ACHN (cell line): ENCODE results near the gene CCDC134.
"Not testable (repeated sequence)": the region's sequence is repeated elsewhere in the genome, so short reads cannot be mapped to it uniquely, and the experiment has no call there.

Source experiments
- DNase-seq: peaks from one replicate; pipeline ENCODE4 v3.0.0-alpha.2; 2015
- in situ Hi-C: cut with HindIII; loops from 2 replicates; pipeline ENCODE4 v1.10.0; 2017; ENCODE audit warnings: low sequenced_read_pairs, low pct_ligation_motif_present, low pct_unique_long_range_greater_than_20kb

The CCDC134 gene

GRCh38 chr22:41834005-41834944 lies 33.8 kb downstream of the CCDC134 start:
- in situ Hi-C loops: no loop called here
- no peak for DNase-seq

- DNase-seq, in situ Hi-C loops: not testable (repeated sequence)
These were observed 35.0 kb downstream of the CCDC134 start for GRCh38 chr22:41835462-41835861.

GRCh38 chr22:41836551-41836950 lies 36.1 kb downstream of the CCDC134 start:
- no peak for DNase-seq
- in situ Hi-C loops: no loop called here

- in situ Hi-C loops: no loop called here
- no peak for DNase-seq
These were observed 38.6 kb downstream of the CCDC134 start for GRCh38 chr22:41838842-41839618.

GRCh38 chr22:41840216-41840615 lies 39.7 kb downstream of the CCDC134 start:
- in situ Hi-C loops: no loop called here
- DNase-seq: no peak

DNA sequence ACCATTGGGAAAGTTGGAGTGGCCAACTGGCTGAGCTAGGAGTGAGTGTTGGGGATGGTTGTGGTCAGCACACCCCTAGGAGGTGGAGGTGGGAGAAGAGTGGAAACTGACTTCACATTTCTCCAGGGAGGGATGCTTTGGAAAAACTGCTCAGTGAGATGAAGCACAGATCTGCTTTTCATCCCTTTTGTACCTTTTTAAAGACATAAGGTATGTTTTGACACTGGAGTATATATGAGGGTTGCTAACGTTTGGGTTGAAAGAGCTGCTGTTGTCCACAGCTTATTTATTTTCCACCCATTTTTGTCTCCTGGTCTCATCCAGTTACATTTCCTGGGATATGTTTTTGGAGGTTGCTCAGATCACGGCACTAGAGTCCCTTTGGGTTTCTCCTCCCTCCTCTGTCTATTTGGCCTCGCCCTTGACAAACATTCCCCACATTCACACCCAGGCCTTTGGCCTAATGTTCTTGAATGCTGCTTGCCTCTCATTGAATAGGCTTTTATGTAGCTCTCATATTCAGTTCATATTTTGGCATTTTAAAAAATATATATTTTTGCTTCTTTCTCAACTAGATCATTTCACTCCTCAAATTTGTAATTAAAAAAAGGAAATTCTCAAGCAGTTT lies 40.7 kb downstream of the CCDC134 start:
- in situ Hi-C loops: no loop called here
- no peak for DNase-seq

DNA sequence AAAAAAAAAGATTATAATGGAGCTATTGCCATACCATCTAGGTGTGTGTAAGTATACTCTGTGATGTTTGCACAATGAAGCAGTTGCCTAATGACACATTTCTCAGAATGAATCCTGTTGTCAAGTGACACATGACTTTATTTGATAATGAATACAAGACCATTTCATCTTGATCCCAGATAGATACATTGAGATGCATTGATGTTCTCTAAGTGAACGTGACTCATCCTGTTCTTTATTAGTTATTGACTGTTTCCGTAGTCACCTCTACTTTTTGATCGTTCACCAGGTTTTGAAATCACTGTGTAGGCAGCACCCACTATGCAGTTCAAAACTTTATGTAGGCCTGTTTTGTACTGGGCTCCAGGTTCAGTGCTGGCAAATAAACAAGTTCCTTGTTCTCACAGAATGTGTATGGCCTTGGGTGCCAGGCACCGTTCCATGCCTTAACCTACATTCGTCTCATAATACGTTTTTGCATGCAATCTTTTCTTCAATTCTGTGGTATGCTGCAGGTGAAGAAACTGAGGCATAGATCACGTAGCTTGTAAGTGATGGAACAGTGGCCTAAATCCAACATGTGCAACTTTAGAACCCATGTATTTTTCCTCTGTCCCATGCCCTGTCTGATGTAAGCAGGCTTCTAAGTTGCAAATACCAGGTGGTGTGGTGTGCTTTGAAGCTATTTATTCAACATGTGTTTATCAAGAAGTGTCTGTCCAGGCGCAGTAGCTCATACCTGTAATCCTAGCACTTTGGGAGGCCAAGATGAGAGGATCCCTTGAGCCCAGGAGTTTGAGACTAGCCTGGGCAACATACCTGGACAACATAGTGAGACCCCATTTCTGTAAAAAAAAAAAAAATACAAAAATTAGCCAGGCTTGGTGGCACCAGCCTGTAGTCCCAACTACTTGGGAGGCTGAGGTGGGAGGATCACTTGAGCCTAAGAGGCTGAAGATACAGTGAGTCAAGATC lies 42.8 kb downstream of the CCDC134 start:
- no peak for DNase-seq
- in situ Hi-C loops: no loop called here

DNA sequence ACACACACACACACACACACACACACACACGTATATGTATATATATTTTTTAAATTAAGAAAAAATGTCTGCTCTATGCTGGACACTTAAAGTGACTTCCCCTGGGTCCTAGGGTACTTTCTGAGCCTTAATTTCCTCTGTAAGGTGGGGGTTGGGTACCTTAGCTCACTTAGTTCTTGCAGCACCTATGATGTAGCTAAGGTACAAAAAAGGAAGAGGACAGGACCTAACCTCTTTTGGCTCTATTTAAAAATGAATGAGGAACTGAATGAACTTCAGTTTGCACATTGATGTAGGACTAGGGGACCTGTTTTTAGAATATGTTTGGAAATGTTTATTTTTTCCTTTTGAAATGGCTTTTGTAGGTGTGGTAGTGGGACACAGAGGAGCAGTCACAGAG lies 43.6 kb downstream of the CCDC134 start:
- DNase-seq: no peak
- in situ Hi-C loops: no loop called here

DNA sequence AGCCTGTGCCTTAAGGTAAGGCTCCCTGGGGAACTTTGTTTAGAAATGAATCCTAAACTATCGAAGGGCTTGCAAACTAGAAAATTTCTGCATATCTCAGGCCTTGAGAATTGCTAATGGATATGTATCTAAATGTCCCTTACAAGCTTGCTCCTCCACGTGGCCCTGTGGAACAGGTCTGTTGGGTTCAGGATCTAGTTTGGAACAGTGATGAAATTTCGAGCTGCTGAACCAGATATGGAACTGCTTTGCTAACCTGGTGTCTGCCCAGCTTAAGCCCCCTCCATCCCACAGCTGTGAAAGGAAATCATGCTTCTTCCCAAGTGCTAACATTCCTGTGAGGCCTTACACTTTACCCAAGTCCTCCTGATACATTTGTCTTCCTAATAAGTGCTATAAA lies 44.0 kb downstream of the CCDC134 start:
- in situ Hi-C loops: no loop called here

GRCh38 chr22:41845380-41846267 lies 45.1 kb downstream of the CCDC134 start:
- in situ Hi-C loops: no loop called here
- no peak for DNase-seq

More for the DNA sequence above, 44.0 kb downstream of the CCDC134 start:
- no peak for DNase-seq

DNA sequence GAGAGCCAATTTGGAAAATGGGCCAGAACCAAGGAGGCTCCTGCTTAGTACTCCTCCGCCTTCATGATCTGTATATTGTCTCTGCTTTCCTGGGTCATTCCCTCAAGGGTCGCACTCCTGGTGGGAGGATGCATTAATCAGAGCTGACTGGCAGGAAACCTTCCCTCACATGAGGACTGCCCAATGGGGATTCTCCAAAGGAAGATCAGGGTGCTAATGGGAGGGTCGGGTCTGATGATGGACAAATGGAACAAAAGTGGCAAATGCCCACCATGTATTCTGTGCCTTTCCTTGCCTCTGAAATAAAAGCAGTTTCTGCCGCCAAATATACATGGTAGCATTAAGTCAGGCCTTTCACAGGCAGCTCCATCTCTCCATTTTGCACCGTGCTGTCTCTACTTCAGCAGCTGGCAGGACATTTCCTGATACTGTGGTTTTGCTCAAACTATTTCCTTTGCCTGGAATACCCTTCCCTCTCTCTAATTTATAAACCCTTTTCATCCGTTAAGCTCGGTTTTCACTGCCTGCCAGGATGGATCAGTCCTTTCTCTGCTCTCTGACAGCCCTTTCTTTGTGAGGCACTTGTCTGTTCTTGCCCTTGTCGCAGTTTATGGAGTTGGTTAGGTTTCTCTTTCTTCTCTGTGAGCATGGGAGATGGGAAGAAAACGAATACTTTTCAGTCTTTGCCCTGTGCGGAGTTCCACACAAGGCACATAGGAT lies 45.9 kb downstream of the CCDC134 start:
- no peak for DNase-seq
- in situ Hi-C loops: no loop called here

DNA sequence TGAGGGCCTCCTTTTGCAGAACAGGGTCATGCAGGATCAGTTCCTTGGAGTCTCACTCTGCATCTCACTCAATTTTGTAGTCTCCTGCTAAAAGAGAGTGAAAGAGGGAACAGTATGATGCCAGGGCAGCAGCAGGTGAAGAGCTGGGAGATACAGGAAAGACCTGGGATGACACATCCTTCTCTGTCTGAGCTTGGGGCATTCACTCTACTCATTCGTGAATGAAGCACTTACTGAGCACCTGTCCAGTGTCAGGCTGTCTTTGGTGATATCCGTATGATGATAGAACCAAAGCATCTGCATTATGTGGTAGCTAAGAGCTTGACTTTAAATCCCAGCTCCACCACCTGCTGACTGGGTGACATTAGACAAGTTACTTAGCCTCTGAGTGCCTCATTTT lies 46.8 kb downstream of the CCDC134 start:
- no peak for DNase-seq
- in situ Hi-C loops: no loop called here

- in situ Hi-C loops: no loop called here
- no peak for DNase-seq
These were observed 48.0 kb downstream of the CCDC134 start for GRCh38 chr22:41848468-41848867.

GRCh38 chr22:41856469-41856868 lies 56.0 kb downstream of the CCDC134 start:
- DNase-seq: no peak
- in situ Hi-C loops: no loop called here

GRCh38 chr22:41857155-41857859 lies 56.8 kb downstream of the CCDC134 start:
- in situ Hi-C loops: no loop called here
- DNase-seq: peak; percentile 58

- in situ Hi-C loops: no loop called here
- no peak for DNase-seq
These were observed 57.4 kb downstream of the CCDC134 start for GRCh38 chr22:41857860-41858199.
